Esophagus squamous epithelium (tissue), 5 donors: Measurements from ENCODE around the gene PDGFC. TPM values are rescaled to one million over a fixed set of nuclear protein-coding genes. Genes with fewer than 3 reads are reported as not detected.

ENCODE experiments used
- DNase-seq: peaks from one replicate; lab custom pipeline; 2025; lab: John Stamatoyannopoulos, UW
- H3K27ac ChIP-seq, 4 donors: fragments of 200-600 bp; sonication (generic); one replicate each; pipeline ENCODE4 v1.5.1; 2016 to 2019; ENCODE audit warnings: mild to moderate bottlenecking in 1 of 4
- H3K27me3 ChIP-seq, 4 donors: fragments of 200-600 bp; sonication (generic); 1 replicate in 3 of 4; 2 replicates in 1 of 4; pipeline versions ENCODE4 v1.5.1 to v1.6.0; 2017 to 2021; ENCODE audit warnings: antibody characterized with exemption in 1 of 4
- H3K36me3 ChIP-seq, 3 donors: fragments of 200-600 bp; sonication (generic); one replicate each; pipeline ENCODE4 v1.5.1; 2016 to 2019
- H3K4me1 ChIP-seq, 3 donors: fragments of 200-600 bp; sonication (generic); one replicate each; pipeline ENCODE4 v1.5.1; 2017 to 2019
- H3K4me3 ChIP-seq, 4 donors: fragments of 200-600 bp; sonication (generic); 1 replicate in 3 of 4; 2 replicates in 1 of 4; pipeline ENCODE4 v1.5.1; 2016 to 2019; ENCODE audit warnings: mild to moderate bottlenecking in 2 of 4, moderate library complexity in 1 of 4
- H3K9me3 ChIP-seq, 3 donors: fragments of 200-600 bp; sonication (generic); one replicate each; pipeline ENCODE4 v1.5.1; 2016 to 2019
- POLR2A ChIP-seq, 4 donors: fragments of 450-650 bp; IDR thresholded peaks; one replicate each; pipeline ENCODE4 v1.6.1; 2017; ENCODE audit warnings: antibody characterized with exemption in 4 of 4, mild to moderate bottlenecking in 4 of 4, moderate library complexity in 3 of 4
- WGBS, 2 donors: methylation state at CpG; one replicate each; pipeline ENCODE4 v1.1.5; 2018; 5-methylcytosine and 5-hydroxymethylcytosine counted together
- intact Hi-C: fragments of 100-400 bp; cut with DNase I; formaldehyde crosslinking; loops from one replicate; pipeline ENCODE4 v1.15.0; 2022
- total RNA-seq, 4 donors: library from RNA; depleted of rRNA; stranded (reverse); fragments of >200 nt; gene quantifications; one replicate each; pipeline ENCODE4 v1.1.0, GENCODE V29; 2016
- TF ChIP-seq, protein P1 (sequence below), 6 experiments: fragments of 450-650 bp in 4 of 6; fragments of 200-600 bp in 2 of 6; sonication (generic) in 2 of 6; IDR thresholded peaks; one replicate each; pipeline ENCODE4 v1.5.1; 2016 to 2019; ENCODE audit warnings: antibody characterized with exemption in 6 of 6, mild to moderate bottlenecking in 4 of 6, moderate library complexity in 4 of 6
- donor health status: DM: yes; HTN: yes; CAD: no.

Gene PDGFC
- total RNA-seq, 4 donors from 2014 or later: 2.9 to 22.1 (median 7.7) TPM

DNA sequence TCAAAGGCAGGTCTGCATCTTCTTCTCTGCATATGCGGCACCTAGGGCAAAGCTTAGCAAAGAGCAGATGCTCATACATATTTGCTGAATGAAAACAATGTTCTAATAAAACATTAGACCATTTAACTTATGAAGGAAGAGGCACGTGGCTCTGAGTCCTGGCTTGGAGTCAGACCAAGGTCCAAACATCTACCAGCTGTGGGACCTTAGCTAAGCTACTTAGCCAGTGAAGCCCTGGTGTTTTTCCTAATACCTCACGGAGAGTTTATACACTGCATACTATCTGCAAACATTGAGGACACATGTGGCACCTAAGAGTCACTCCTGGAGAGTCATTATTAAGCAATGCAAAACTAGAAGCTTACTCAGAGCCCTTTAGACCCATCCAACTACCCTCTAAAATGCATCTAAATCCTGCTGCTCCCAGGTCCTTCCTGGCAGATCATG is 9.0 kb downstream of the PDGFC start:
- WGBS, 2 donors: 33 to 35% methylated on average over 3 of the region's 3 CpGs
- no peak for DNase-seq

DNA sequence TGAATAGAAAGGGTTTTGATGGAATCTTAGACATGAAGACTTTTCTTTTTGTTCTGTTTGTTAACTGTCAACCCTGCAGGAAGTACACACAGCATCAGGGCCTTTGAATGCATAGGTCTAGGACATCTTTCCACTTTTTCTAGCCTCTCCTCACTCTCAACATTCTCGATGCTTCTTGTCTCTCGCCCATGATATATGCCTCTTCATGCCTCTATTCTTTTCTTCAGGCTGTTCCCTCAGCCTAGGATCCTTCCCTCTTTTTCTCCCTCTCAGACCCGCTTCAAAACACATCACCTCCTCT is 9.6 kb downstream of the PDGFC start:
- H3K4me1 ChIP-seq: peaks cover 5 to 51% (median 39%) of the 10 kb centered on the region in 3 donors
- no peak for DNase-seq
- WGBS, 2 donors: 24 to 41% methylated on average over 3 of the region's 3 CpGs
- H3K27me3 ChIP-seq: no peaks in the 10 kb centered on the region
- no peak overlapping the region for H3K4me3 ChIP-seq
- no peaks in the 10 kb centered on the region for H3K36me3 ChIP-seq
- H3K27ac ChIP-seq: peak overlapping the region; percentile 7 to 61 (median 54)
- intact Hi-C loops: no loop called here
- H3K9me3 ChIP-seq: no peaks in the 10 kb centered on the region
- no peak for TF ChIP-seq POLR2A (IDR thresholded peaks at IDR 0.05)
- TF ChIP-seq, protein P1, sequence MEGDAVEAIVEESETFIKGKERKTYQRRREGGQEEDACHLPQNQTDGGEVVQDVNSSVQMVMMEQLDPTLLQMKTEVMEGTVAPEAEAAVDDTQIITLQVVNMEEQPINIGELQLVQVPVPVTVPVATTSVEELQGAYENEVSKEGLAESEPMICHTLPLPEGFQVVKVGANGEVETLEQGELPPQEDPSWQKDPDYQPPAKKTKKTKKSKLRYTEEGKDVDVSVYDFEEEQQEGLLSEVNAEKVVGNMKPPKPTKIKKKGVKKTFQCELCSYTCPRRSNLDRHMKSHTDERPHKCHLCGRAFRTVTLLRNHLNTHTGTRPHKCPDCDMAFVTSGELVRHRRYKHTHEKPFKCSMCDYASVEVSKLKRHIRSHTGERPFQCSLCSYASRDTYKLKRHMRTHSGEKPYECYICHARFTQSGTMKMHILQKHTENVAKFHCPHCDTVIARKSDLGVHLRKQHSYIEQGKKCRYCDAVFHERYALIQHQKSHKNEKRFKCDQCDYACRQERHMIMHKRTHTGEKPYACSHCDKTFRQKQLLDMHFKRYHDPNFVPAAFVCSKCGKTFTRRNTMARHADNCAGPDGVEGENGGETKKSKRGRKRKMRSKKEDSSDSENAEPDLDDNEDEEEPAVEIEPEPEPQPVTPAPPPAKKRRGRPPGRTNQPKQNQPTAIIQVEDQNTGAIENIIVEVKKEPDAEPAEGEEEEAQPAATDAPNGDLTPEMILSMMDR (IDR thresholded peaks at IDR 0.05): no peak

More for the DNA sequence above, 9.0 kb downstream of the PDGFC start:
- Histone ChIP-seq H3K27ac (peak overlapping the region; percentile 7 to 61 (median 54)), H3K27me3 (no peaks in the 10 kb centered on the region), H3K4me3 (no peak overlapping the region), H3K36me3 (no peaks in the 10 kb centered on the region), H3K4me1 (peaks cover 5 to 45% (median 35%) of the 10 kb centered on the region in 3 donors), H3K9me3 (no peaks in the 10 kb centered on the region)
- intact Hi-C loops: no loop called here
- no peak for TF ChIP-seq POLR2A (IDR thresholded peaks at IDR 0.05)
- TF ChIP-seq, protein P1 (IDR thresholded peaks at IDR 0.05): no peak

DNA sequence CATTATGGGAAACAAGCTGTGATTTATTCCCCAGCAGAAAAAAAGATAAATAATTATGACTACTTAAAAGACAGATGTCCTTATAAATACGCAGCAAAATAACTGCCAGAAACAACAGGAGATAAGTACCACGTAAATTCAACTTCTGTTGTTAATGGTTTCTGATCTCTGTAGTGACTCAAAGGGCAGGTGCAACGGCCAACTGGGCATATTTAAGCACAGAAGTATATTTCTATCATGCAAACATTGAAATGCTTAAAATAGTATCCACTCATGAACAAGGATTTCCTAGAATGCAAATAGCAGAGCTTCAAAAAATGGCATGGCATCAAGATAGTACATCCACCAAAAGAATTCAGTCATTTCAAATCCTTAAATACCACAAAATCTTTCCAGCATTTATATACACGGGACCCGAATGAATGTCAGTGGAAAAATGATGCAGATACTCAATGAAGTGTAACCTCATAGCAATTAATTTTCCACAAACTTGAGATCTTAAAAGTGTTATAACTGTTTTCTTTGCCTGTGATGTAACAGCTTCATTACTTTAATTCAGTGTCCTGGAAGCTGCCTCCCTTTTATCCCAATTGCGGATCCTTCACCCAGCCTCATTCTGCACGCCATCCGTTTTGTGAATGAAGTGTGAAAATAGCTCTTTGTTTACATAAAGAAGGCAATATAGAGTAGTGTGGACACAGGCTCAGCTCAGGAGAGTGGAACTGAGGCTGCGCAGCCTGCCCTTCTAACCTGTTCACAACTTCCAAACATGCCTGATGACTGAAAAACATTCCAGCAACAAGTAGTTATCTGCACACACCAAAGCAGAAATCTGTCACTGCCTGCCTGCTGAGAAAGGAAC is 10.2 kb downstream of the PDGFC start:
- peak overlapping the region; percentile 7 to 61 (median 54) for H3K27ac ChIP-seq
- no peaks in the 10 kb centered on the region for H3K36me3 ChIP-seq
- H3K27me3 ChIP-seq: no peaks in the 10 kb centered on the region
- intact Hi-C loops: no loop called here
- 38 to 52% methylated on average over 9 of the region's 9 CpGs for WGBS, 2 donors
- no peak overlapping the region for H3K4me3 ChIP-seq
- no peaks in the 10 kb centered on the region for H3K9me3 ChIP-seq
- TF ChIP-seq POLR2A (IDR thresholded peaks at IDR 0.05): no peak
- TF ChIP-seq, protein P1 (IDR thresholded peaks at IDR 0.05): no peak
- no peak for DNase-seq
- peaks cover 5 to 56% (median 39%) of the 10 kb centered on the region in 3 donors for H3K4me1 ChIP-seq

DNA sequence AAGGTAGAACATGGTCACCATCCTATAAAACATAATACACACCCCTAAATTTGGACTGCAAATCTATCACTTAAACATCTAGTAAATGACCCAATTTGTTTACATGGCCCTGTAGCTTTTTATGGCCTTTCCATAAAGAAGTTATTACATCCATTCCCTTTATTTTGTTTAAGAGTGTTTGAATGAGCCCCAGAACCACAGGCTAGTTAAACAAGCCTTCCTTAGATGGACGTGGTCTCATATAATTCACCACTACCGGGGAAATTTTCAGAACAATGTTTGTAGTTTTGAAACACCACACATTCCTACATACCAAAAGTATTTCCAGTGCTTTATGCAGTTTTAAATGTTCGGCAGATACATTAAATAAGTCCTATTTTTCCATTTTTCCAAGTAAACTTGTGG is 12.3 kb downstream of the PDGFC start:
- peaks cover 5 to 60% (median 39%) of the 10 kb centered on the region in 3 donors for H3K4me1 ChIP-seq
- no peak overlapping the region for H3K27ac ChIP-seq
- no peaks in the 10 kb centered on the region for H3K9me3 ChIP-seq
- TF ChIP-seq, protein P1 (IDR thresholded peaks at IDR 0.05): no peak
- no peak for TF ChIP-seq POLR2A (IDR thresholded peaks at IDR 0.05)
- H3K36me3 ChIP-seq: no peaks in the 10 kb centered on the region
- intact Hi-C loops: no loop called here
- DNase-seq: no peak
- WGBS, 2 donors: 54 to 61% methylated on average over 3 of the region's 3 CpGs
- H3K4me3 ChIP-seq: no peak overlapping the region
- no peaks in the 10 kb centered on the region for H3K27me3 ChIP-seq
